NCI-H748 (cell line): ENCODE measurements around the gene NDUFS2.

ENCODE experiments used
- DNase-seq: peaks from one replicate; lab custom pipeline; 2025; ENCODE audit not compliant: unreplicated experiment; lab: John Stamatoyannopoulos, UW

Gene NDUFS2

DNA sequence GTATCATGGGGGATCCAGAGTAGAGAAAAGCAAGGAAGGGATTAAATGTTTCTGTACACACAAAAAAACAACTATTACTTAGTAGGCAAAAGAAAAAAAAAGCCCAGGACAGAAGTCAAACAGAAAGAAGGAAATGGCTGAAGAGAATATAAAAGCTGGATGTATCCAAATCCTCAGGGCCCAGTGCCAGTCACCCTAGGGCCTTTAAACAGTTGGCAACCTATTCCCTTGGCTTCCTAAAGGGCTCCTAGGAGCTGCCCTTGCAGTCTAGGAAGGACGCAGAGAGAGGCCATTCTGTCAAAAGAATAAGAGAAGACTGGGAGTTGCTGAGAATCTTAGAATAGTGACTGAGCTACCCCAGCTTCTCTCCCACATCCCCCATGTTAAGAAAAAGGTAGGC lies 29.8 kb upstream of the NDUFS2 start:
- DNase-seq: no peak

DNA sequence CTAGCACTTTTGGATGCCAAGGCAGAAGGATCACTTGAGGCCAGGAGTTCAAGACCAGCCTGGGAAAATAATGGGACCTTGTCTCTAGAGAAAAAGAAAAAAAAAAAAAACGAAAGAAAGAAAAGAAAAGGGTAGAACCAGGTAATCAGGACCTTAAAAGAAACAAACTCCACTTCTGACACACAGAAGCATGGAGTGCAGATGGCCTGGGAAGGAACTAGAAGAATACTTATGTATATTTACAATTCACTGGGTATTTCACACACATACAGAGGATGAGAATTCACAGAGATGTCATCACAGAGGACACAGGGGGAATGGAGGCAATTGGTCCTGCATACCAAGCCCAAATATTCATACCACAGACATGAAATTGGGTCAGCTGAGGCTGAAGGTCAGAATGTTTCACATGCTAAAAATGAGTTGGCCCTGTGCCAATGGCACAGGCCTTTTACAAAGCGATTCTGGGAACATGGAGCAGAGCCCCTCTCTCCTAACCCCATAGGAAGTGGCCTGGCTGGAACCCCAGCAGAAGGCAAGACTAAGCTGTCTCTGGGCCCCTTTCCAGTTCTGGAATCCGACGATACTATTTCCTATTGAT lies 29.3 kb upstream of the NDUFS2 start:
- no peak for DNase-seq

DNA sequence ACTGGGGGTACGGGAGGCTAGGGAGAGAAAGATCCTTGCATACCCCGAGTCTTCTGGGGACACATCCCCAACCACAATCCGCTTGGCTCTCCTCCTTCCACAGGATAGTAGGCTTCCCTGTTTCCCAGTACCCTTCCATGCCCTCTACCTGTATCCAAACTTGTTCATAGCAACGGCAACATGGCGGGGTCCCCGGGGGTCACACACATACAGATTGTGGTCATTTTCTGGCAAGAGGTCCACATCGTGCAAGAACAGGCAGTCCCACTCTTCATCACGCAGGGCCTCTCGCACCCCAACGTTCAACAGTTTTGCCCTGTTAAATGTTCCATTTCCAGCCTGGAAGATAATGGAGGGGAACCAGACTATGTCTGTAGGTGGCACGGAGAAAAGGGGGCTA lies 28.5 kb upstream of the NDUFS2 start:
- DNase-seq: no peak

DNA sequence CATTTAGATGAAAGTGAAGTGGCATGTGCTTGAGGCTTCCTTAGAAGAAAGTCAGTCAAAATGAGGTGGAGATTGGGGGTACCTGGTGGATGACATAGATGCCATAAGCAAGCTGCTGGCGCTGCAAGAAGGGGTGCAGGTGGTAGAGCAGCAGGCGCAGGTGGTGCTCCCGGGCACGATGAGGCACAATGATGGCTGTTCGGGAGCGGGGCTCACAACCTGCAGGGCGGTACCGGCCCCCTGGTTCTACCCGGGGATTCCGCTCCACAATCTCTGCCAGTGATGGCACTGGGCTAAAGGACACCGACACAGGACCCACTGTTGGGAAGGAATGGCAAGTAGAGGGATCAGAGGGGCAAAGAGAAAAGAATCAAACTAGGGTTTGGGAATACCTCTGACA lies 27.3 kb upstream of the NDUFS2 start:
- no peak for DNase-seq

DNA sequence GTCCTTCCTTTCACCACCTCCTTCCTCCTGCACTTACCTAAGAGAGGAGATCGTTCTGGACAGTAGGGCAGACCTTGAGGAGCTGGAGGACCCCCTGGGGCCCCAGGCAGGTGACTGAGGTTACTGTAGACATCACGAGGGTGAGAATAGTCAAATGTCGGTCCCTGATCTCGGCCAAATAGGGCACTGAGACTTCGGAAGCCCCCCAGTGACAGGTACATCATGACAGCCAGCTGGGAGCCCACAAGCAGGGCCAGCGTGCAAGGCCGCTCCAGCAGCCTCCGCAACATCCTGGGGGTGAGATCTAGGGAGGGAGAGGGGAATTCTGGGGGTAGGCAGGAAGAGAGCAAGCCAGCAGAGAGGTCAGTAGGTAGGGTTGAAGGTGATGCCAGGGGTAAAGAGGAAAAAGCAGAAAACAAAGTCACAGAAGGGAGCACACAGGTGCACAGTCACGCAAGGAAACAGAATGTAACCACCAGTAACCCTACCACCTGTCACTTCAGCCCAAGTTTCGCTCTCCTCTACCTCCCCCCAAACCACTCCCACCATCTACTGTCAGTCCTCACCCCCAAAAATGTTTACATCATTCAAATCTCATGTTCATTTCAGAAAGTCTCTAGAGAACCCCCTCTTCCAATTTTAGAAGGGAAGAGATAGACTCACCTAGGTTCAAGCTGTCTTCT lies 26.3 kb upstream of the NDUFS2 start:
- DNase-seq: no peak

DNA sequence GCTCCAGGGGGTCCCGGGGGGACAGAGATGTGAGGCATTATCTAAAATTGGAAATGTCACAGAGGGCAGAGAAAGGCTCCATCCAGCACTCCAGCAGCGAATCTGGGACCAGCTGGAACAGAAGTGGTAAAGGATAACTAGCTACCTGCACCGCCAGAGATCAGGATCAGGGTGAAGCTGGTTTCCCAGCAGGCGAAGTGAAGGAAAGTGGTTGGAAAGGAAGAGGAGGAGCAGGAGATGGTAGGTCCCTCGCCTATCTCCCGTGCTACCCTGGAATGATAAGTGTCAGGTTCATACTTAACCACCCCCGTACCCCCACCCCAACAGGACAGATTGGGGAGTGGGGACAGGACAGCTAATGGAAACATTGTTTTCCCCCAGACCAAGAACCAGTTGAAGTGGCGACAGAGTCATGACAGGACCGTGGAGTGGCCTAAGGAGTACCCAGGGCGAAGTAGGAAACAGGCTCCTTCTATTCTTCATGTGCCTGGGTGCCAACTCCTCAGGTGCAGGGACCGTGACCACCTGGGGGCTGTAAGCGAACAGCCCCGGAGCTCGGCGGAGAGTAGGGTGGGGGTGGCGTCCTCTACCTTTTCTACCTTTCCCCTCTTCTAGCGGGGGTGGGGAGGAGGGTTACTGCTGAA lies 25.6 kb upstream of the NDUFS2 start:
- DNase-seq: no peak

DNA sequence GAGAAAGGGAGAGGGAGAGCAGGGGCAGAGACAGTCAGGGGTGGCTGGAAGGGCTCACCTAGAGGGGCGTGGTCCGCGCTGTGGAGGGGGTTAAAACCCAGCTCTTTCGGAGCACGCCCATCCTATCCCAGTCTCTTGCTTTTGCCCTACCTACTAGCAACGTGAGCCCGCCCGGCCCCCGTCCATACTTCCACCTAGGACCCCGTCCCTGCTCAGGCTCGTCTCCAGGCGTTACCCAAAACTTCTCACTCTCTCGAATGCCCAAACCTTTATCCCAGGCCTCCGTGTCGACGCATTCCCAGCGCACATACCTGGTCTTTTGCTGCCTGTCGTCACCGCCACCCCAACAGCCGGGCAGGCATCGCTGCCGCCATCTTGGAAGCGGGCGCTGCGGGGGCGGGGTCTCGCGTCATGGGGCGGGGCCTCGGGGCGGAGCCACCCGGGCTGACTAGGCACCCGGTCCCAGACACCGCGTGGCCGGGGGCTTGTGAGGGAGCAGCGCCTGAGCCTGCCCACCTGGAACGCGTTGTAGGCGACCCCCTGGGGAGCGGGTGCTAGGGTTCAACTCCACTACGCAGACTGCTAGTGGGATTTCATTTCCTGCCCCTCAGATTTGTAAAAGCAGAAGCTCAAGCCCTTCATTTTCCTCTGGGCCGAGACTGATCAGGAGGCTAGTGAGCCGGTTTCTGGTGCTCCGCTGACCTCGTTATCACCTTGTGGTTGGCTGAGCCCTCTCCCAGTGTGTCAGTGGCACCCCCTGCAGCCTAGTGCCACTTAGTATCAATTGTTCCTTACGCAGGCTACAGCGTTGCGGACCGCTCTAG lies 24.8 kb upstream of the NDUFS2 start, which contains the start of gene B4GALT3:
Gene B4GALT3 (minus strand): TSS at position 396 of the 824 bp plus-strand sequence. CDS start 1,447 bp downstream, outside the sequence.
- peak; percentile 90 for DNase-seq

DNA sequence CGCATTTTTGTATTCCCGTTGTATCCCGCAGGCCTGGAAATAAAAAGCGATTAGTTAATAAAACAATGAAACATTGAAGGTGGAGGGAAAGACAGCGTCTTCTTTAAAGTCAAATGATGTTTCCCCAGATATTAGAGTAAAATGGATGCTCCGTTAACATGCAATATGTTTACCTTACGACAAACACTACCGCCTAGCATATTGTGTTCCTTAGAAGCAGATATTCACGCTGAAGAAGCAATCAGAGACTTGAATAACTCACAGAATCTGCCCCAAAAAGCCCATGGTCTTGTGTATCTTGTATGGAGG lies 24.3 kb upstream of the NDUFS2 start:
- peak; percentile 56 for DNase-seq

DNA sequence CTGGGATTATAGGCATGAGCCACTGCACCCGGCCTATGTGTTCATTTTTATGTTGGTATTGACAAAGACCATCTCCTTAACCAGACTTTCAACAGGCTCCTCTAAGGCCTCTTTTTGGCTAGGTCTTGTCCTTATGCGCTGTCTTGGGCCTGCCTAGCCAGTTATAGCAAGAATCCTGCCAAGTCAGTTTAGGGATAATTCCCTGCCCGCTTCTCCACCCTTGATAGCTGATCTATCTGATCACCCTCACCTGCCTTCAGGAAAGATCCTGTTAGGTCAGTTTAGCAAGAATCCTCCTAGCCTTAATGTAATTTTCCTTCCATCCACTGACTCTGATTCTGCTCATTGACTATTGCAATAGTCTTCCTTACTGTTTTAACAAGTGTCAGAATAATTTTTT lies 22.5 kb upstream of the NDUFS2 start:
- no peak for DNase-seq

DNA sequence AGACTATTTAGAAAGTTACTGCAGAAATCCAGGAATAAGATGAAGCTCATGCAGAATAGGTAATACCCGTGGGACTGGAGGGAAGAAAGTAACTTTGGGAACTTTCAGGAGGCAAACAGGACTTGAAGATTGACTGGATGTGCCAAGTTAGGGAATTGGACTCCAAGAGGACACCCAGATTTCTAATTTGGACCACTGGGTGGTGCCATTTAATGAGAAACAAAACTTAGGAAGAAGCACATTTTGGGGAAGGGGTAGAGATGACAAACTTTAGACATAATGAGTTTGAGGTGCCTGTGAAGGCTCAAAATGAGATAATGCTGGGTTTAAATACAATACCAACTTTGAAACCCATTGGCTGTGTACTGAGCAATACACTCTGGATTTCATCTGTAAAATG lies 21.5 kb upstream of the NDUFS2 start:
- DNase-seq: no peak

DNA sequence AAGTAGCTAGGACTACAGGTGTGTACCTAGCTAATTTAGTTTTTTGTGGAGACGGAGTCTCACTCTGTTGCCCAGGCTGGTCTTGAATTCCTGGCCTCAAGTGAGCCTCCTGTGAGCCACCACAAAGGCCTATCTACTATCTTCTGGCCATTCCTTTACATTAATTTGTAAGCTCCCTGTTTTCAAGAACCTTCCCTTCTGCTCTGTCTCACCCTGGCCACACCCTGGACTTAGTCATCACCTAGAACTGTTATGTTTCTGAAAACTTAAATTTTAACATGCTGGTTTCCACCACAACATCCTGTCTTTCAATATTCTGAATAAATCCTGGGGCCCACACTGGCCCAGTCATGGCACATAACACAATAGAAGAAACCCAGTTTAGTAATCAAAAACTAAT lies 20.0 kb upstream of the NDUFS2 start:
- no peak for DNase-seq

DNA sequence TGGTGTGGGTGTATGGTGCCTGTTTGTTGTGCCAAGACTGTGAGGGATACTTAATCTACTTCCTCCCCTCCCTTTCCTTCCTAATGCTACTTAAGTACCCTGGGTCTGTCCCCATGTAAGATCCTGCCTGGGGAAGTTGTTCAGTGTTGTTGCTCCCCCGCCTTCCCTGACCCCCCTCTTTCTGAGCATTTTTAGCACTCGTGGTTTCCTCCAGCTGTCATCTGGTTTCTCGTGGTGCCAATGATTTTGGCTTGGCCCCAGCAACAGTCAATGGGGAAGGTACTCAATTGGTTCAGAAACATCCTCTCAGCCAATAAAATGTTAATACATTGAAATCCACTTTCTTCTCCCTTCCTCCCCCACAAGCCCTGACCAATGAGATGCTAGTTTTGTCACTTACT lies 16.9 kb upstream of the NDUFS2 start:
- no peak for DNase-seq

DNA sequence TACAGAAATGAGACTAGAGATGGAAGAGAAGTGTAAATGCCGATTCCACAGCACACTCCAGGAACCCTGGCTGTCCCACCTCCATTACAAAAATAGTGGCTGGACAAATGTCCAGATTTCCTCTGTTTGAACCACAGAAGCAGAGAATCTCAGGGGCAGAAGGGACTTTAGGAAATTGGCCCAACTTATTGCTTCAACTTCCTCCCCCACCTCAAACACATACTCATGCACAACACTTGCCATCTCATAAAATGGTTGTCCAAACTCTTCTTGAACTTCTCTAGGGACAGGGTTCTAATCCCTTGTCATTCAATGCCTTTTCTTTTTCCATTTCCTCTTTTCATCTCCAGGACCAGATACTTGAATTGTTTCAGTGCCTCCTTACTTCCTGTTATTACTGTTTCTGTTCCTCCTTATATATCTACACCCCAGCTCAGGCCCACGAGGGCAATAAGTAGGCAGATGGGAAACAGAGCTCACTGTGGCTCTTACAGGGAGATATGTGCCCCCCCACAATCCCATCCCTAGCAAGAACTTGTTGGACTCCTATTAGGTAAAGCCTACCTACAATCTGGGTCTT lies 16.3 kb upstream of the NDUFS2 start:
- no peak for DNase-seq

DNA sequence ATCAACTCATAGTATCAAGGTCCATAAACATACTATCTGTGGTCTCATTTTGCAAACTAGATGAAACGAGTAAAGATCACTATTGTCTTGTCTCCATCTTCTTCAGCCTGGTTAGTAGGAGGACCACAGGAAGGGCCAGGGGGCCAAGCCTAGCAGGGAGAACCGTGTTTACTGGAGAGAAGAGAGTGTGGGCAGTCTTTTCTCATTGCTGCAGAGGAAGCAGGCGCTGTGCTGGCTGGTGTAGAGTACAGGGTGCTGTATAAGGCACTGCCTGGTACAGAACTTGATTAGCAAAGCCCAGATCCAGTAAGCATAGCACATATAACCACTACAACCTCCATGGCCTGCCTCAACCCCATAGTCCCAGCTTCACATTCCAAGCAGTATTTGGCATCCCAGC lies 14.9 kb upstream of the NDUFS2 start:
- DNase-seq: no peak

DNA sequence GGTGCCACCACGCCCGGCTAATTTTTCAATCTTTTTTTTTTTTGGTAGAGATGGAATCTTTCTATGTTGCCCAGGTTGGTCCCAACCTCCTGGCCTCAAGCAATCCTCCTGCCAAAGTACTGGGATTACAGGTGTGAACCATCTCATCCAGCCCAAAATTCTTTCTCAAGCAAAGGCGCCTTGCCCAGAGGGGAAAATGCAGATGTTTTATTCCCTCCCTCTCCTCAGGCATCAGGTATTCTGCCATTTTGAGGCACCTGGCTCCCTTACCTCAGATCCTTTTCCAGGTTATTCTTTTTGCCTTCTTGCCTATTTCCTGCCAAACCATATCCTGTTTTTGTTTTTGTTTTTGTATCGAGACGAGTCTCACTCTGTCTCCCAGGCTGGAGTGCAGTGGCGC lies 13.8 kb upstream of the NDUFS2 start:
- DNase-seq: no peak

DNA sequence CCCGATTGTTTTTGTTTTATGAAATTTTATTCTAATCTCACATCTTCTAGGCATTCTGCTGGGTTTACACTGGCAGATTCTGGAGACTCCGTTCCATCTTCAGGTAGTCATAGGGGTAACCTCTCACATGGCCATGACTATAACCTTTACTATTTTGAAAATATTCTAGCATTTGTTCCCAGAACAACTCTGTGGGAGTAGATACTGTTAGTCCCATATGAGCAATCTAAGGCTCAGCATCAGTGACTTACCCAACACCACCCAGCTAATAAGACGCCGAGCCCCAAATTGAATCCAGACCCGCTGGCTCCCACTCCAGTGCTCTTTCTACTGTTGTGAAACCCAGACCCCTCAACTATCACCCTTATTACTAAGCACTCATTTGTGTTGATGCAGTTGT lies 13.1 kb upstream of the NDUFS2 start:
- DNase-seq: no peak

DNA sequence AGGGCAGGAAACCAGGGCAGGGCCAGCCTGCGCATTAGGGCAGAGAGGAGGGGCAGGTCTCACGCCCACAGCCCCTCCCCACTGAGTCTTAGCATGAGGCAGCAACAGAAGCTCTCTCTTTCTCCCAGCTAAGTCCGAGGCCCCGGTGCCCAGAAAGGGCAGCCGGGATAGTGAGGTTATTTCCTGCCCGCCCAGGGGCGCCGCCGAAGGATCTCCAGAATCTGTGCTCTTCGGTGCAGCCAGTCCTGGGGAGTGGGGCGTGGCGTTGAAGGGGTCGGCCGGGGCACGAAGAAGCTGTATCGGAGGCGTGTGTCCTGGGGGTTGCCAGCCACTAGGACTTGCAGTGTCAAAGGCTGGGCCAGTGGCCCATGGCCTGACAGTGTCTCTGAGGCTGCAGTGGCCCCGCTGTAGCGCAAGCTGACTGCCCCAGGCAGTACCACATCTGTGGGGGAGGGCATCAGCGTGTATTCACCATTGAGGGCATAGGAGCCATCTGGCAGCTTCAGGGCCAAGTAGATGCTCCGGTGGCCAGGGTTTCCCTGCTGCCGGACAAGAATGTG lies 11.1 kb upstream of the NDUFS2 start:
- no peak for DNase-seq

DNA sequence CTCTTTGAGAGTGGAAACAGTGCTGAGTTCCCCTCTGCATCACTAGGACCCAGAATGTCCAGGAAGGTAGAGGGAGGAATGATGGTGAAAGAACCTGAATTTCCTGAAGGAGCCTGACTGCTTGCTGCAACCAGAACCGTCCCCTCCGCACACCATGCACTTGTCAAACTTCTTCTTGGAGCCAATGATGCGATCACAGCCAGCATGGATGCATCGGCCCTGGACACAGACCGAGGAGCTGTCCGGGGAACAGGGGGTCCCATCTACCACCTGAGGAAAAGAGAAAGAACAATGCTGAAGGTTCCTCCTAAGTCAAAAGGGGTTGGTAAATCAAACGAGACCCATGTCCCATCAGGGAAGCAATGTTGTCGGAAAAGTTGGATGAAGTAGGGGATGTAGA lies 10.2 kb upstream of the NDUFS2 start:
- no peak for DNase-seq

DNA sequence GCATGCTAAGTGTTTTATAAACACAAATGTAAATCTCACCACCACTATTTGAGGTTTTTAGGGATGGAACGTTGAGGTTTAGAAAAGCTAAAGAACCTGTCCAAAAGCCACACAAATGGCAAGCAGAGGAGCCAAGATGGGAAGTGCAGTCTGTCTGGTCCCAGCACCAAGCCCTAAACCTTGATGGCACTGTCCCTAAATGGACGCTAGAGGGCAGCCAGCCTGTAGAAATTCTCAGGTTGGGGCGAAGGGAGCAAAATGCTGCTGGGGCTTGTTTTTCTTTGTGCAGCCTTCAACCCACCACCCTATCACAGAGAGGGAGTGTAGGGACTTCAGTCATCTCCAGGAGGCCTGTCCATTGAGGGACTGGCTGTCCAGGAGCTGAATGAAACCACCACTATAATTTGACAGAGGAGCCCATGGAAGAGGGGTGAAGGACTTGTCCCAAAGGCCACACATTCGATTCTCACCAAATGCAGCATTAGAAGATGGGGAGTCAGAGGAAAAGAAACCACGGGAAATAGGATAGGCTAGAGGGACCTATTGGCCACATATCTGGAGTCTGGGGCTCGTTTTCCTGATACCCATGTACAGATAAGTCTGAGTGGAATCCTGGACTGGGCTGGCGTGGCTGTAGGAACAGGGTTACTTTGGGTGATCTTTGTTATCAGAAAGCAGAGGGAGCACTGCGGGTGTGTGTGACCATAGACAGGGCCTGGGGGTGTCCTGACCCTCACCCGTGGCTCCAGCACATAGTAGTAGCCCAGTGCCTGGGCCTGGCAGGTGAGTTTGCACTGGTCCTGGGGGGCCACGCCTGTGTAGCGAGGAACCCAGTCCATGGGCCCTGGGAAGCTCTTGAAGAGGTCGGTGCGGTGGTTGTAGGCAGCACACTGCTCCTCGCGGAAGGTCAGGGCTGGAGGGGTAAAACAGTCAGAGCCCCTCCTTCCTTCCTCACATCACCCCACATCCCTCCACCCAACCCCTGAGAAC lies 9.4 kb upstream of the NDUFS2 start:
- peak; percentile 74 for DNase-seq
